ENCODE measurements around the gene CYBC1.

- TF ChIP-seq ZNF274 (IDR thresholded peaks at IDR 0.05; ENCODE audit: low read depth, low read length) (no peak), SUZ12 (IDR thresholded peaks at IDR 0.05; ENCODE audit: extremely low read depth, insufficient read depth, insufficient read length) (no peak), YY1 (IDR thresholded peaks at IDR 0.05; ENCODE audit: insufficient read depth, insufficient read length) (no peak)
Observed at GRCh38 chr17:82480318-82480717, 29.8 kb upstream of the CYBC1 start.

Measured in NT2/D1 (cell line).